Measurements from ENCODE around the gene ZNF562.

ZNF562 gene

GRCh38 chr19:9641810-9642209, 33.1 kb downstream of the ZNF562 start:
- DNase-seq: no peak

GRCh38 chr19:9640956-9641355, 33.9 kb downstream of the ZNF562 start:
- DNase-seq: no peak

- DNase-seq: no peak
These were observed 38.9 kb downstream of the ZNF562 start for GRCh38 chr19:9636018-9636417.

GRCh38 chr19:9627856-9628255, 47.0 kb downstream of the ZNF562 start:
- DNase-seq: peak; percentile 14 to 23

GRCh38 chr19:9622531-9622930, 52.4 kb downstream of the ZNF562 start:
- peak in 1 of 2 donors; percentile 8 for DNase-seq

- DNase-seq: peak; percentile 88 to 91
These were observed 53.5 kb downstream of the ZNF562 start, which contains the start of gene ZNF561 for GRCh38 chr19:9621156-9622037. Gene ZNF561, minus strand, starts transcription at chr19:9621232. Its CDS starts 1,776 bp downstream, at chr19:9619456.

GRCh38 chr19:9620842-9621155, 54.1 kb downstream of the ZNF562 start:
- no peak for DNase-seq

GRCh38 chr19:9615844-9616243, 59.1 kb downstream of the ZNF562 start:
- DNase-seq: no peak

GRCh38 chr19:9610484-9611113, 64.3 kb downstream of the ZNF562 start:
- no peak for DNase-seq

- DNase-seq: no peak
These were observed 66.0 kb downstream of the ZNF562 start for GRCh38 chr19:9608912-9609311.

- DNase-seq: no peak
These were observed 77.9 kb downstream of the ZNF562 start for GRCh38 chr19:9597027-9597426.

Data from inflammatory macrophage (primary cell).